GM18511 (cell line): Measurements from ENCODE around the gene DAZL.

Experiments used
- ATAC-seq: cut with Tn5 transposase; IDR thresholded peaks from one replicate; pipeline ENCODE4 v1.9.1; 2021; ENCODE audit warnings: mild to moderate bottlenecking, moderate library complexity; ENCODE audit not compliant: unreplicated experiment

Gene DAZL

GRCh38 chr3:16546186-16547010, 58.8 kb downstream of the DAZL start:
- no peak for ATAC-seq

DNA sequence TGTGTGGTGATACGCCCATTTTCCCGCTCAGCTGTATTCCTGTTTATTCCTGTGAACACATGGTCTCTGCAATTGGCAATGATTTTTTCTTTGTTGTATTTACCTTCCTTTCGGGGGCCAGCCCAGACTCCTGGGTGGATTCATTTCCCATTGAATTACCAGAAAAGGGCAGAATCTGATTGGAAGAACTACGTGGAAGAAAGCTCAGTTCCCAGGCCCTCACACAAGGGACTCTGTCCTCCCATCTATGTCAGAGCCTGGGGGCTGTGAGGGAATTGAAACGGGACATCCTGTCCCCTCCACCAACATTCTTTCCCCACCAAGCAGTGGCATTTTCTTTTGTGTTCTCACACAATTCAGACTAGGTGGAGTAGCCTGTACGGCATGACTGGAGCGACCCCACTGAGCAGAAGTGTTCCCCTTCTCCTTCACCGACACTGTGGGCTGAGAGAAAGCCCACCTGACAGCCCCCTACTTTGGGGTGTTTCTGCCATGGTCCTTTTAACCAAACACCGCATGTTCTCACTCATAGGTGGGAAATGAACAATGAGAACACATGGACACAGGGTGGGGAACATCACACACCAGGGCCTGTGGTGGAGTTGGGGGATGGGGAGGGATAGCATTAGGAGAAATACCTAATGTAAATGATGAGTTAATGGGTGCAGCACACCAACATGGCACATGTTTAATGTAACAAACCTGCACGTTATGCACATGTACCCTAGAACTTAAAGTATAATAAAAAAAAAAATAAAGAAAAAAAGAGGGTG, 59.6 kb downstream of the DAZL start:
- no peak for ATAC-seq

DNA sequence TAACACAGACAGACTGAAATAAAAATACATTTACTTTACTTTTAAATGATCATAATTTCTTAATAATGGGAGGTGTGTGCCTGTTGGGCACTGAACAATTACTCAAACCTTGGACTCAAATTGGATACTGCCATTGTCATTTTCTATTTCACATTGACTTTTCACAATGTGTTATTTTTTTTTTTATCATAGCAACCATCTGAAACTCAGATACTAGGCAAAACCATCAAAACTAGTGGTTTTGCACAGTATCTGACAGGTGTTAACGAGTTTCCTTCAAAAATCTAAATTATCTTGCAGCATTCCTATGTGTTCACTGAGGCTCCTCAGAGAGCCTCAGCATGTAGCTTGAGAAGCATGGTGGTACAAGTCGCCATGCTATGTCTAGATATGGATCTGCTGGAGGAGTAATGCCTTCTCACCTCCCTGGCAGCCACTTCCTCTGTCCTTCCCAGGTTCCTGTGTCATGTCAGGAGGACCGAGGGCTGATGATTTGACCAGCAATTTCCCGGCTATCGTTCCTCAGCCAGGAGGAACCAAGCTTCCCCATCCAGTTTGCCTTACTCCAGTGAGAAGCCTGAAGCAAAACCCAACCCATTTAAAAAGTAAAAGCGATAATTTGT, 61.9 kb downstream of the DAZL start:
- ATAC-seq: no peak

GRCh38 chr3:16538507-16538906, 66.7 kb downstream of the DAZL start:
- no peak for ATAC-seq

- ATAC-seq: no peak
Measured at GRCh38 chr3:16536996-16537395, 68.2 kb downstream of the DAZL start.
